DOHH2 (cell line): Measurements from ENCODE around the gene ZNF324B.
"Not testable (repeated sequence)": the region's sequence is repeated elsewhere in the genome, so short reads cannot be mapped to it uniquely, and the experiment has no call there.

Source experiments
- H3F3A ChIP-seq: fragments of 200-600 bp; sonication (generic), shearing (Covaris generic); 2 replicates; pipeline ENCODE4 v1.6.0; 2016; ENCODE audit warnings: antibody characterized with exemption, mild to moderate bottlenecking; ENCODE audit not compliant: control insufficient read depth, insufficient read depth
- H3K27ac ChIP-seq: fragments of 200-600 bp; sonication (generic); 2 replicates; pipeline ENCODE4 v1.5.1; 2014; ENCODE audit warnings: low read depth, mild to moderate bottlenecking, low read length, moderate library complexity
- H3K27me3 ChIP-seq: fragments of 200-600 bp; sonication (generic); 2 replicates; pipeline ENCODE4 v1.6.1; 2014; ENCODE audit warnings: mild to moderate bottlenecking, low read length, mixed read lengths; ENCODE audit not compliant: control insufficient read depth
- H3K36me3 ChIP-seq: fragments of 200-600 bp; sonication (generic); 2 replicates; pipeline ENCODE4 v1.6.1; 2014; ENCODE audit warnings: mild to moderate bottlenecking, low read length, moderate library complexity, mixed read lengths; ENCODE audit not compliant: control insufficient read depth
- H3K4me1 ChIP-seq: fragments of 200-600 bp; sonication (generic); 2 replicates; pipeline ENCODE4 v1.6.1; 2014; ENCODE audit warnings: mild to moderate bottlenecking, low read length, mixed read lengths; ENCODE audit not compliant: control insufficient read depth
- H3K4me2 ChIP-seq: fragments of 200-600 bp; sonication (generic); 2 replicates; pipeline ENCODE4 v1.6.0; 2014; ENCODE audit warnings: mild to moderate bottlenecking, low read length, moderate library complexity
- H3K4me3 ChIP-seq: fragments of 200-600 bp; sonication (generic); 2 replicates; pipeline ENCODE4 v1.5.1; 2014; ENCODE audit warnings: mild to moderate bottlenecking, low read length, mixed read lengths
- H3K79me2 ChIP-seq: fragments of 200-600 bp; sonication (generic); 2 replicates; pipeline ENCODE4 v1.6.1; 2014; ENCODE audit warnings: mild to moderate bottlenecking, low read length, mixed read lengths; ENCODE audit not compliant: control insufficient read depth
- H3K9me2 ChIP-seq: fragments of 200-600 bp; sonication (generic); replicated peaks from 2 replicates; pipeline ENCODE4 v1.6.1; 2014; ENCODE audit warnings: mild to moderate bottlenecking, low read length, mixed read lengths; ENCODE audit not compliant: control insufficient read depth
- H3K9me3 ChIP-seq: fragments of 200-600 bp; sonication (generic); 2 replicates; pipeline ENCODE4 v1.6.1; 2014; ENCODE audit warnings: antibody characterized with exemption, low read length, mixed read lengths; ENCODE audit not compliant: control insufficient read depth, insufficient read depth
- H4K20me1 ChIP-seq: fragments of 200-600 bp; sonication (generic); 2 replicates; pipeline ENCODE4 v1.6.0; 2014; ENCODE audit warnings: low read depth, mild to moderate bottlenecking, antibody characterized with exemption, low read length, moderate library complexity; ENCODE audit not compliant: control insufficient read depth, insufficient read depth
- CTCF ChIP-seq: fragments of 200-600 bp; sonication (generic); IDR thresholded peaks from one replicate; pipeline ENCODE4 v1.5.1; 2014; ENCODE audit warnings: antibody characterized with exemption, mild to moderate bottlenecking, low read depth, low read length; ENCODE audit not compliant: poor library complexity, severe bottlenecking
- EZH2phosphoT487 ChIP-seq: fragments of 200-600 bp; sonication (generic); IDR thresholded peaks from 2 replicates; pipeline ENCODE4 v1.6.1; 2017; ENCODE audit warnings: borderline replicate concordance, mild to moderate bottlenecking, antibody characterized with exemption, low read length, moderate library complexity, mixed read lengths

ZNF324B gene

GRCh38 chr19:58451358-58452101 lies at the start of gene ZNF324B:
Gene ZNF324B (plus strand): TSS chr19:58451622. CDS start chr19:58453702, 2,080 bp downstream.
- Histone ChIP-seq H3K27me3 (peaks cover 7% of the 10 kb centered on the region), H3K79me2 (peaks cover 6% of the 10 kb centered on the region), H3K4me2 (peak within 1 kb of the TSS; percentile 97), H3K9me3 (peaks cover 23% of the 10 kb centered on the region), H3K4me1 (peaks cover 14% of the 10 kb centered on the region), H3K9me2 (no peaks in the 10 kb centered on the region), H3F3A (no peaks in the 10 kb centered on the region), H3K27ac (no peak within 1 kb of the TSS), H4K20me1 (no peaks in the 10 kb centered on the region), H3K36me3 (peaks cover 16% of the 10 kb centered on the region), H3K4me3 (peak within 1 kb of the TSS; percentile 87)
- TF ChIP-seq CTCF = peak; percentile 19
- TF ChIP-seq EZH2phosphoT487 = no peak

- TF ChIP-seq CTCF (no peak), EZH2phosphoT487 (no peak)
- peak overlapping the region; percentile 73 for H3K4me3 ChIP-seq
- H3K36me3 ChIP-seq = no peaks in the 10 kb centered on the region; the same call in 1 of the 2 replicates
- H3K4me1 ChIP-seq = peaks cover 25% of the 10 kb centered on the region
- peak overlapping the region; percentile 76 for H3K4me2 ChIP-seq
- peaks cover 22% of the 10 kb centered on the region for H3F3A ChIP-seq
- no peaks in the 10 kb centered on the region for H3K9me3 ChIP-seq
- H3K79me2 ChIP-seq = peaks cover 12% of the 10 kb centered on the region
- no peaks in the 10 kb centered on the region for H4K20me1 ChIP-seq
- no peaks in the 10 kb centered on the region for H3K9me2 ChIP-seq
- H3K27ac ChIP-seq = peak overlapping the region; percentile 56
- H3K27me3 ChIP-seq = no peaks in the 10 kb centered on the region
These were observed 49.5 kb upstream of the ZNF324B start for GRCh38 chr19:58401840-58402421.

- not testable (repeated sequence) for H3K4me3 ChIP-seq
These were observed 47.4 kb upstream of the ZNF324B start for GRCh38 chr19:58403920-58404478.

More at GRCh38 chr19:58403920-58404478, 47.4 kb upstream of the ZNF324B start:
- H3K79me2 ChIP-seq = peaks cover 28% of the 10 kb centered on the region
- not testable (repeated sequence) for H3K4me2 ChIP-seq, H3K36me3 ChIP-seq, H3K9me2 ChIP-seq, H4K20me1 ChIP-seq, H3K27ac ChIP-seq, H3K9me3 ChIP-seq, H3K27me3 ChIP-seq
- peaks cover 17% of the 10 kb centered on the region for H3F3A ChIP-seq
- H3K4me1 ChIP-seq = peaks cover 33% of the 10 kb centered on the region
